Hematopoietic multipotent progenitor cell treated with erythropoietin and hydrocortisone succinate and interleukin-3 and kit ligand, for 4 days (in vitro differentiated cells): ENCODE measurements around the gene TYSND1.
"Not testable (repeated sequence)": the region's sequence is repeated elsewhere in the genome, so short reads cannot be mapped to it uniquely, and the experiment has no call there.

Source experiments
- DNase-seq: peaks from one replicate; pipeline ENCODE4 v3.0.0-alpha.2; 2015

Gene TYSND1

DNA sequence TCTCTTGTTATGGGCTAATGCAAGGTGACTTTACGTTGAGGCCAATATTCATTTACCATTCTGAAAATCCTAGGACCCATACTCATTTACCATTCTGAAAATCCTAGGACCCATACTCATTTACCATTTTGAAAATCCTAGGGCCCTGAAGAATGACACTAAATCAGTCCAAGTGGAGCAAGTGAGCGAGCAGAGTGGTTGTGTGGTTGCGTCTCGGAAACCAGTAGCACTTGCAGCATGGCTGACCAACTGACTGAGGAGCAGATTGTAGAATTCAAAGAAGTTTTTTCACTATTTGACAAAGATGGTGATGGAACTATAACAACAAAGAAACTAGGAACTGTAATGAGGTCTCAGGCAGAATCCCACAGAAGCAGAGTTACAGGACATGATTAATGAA is 16.9 kb upstream of the TYSND1 start:
- DNase-seq, result no peak

DNA sequence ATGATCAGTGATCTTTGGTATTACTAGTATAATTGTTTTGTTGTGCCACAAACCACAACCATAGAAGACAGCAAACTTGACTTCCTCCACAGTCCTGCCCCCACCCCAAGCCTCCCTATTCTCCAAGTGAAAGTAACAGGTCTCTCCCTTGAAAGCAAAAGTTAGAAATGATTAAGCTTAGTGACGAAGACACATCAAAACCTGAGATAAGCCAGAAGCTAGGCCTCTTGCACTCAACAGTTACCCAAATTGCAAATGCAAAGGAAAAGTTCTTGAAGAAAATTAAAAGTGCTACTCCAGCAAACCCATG is 16.3 kb upstream of the TYSND1 start:
- peak; percentile 46 for DNase-seq

GRCh38 chr10:70162151-70162891 is 15.8 kb upstream of the TYSND1 start:
- no peak for DNase-seq

- no peak for DNase-seq
Observed at GRCh38 chr10:70160798-70161197, 14.3 kb upstream of the TYSND1 start.

DNA sequence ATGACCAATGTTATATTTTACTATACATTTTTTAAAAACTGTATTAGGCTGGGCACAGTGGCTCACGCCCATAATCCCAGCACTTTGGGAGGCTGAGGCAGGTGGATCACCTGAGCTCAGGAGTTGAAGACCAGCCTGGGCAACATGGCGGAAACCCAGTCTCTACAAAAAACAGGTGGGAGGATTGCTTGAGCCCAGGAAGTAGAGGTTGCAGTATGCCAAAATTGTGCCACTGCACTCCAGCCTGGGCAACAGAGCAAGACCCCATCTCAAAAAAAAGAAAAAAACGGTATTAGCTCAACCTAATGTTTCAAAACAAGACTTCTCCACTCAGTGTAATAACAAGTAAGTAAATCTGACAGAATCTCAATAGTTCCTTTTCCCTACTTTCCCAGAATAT is 12.9 kb upstream of the TYSND1 start:
- DNase-seq, result not testable (repeated sequence)

DNA sequence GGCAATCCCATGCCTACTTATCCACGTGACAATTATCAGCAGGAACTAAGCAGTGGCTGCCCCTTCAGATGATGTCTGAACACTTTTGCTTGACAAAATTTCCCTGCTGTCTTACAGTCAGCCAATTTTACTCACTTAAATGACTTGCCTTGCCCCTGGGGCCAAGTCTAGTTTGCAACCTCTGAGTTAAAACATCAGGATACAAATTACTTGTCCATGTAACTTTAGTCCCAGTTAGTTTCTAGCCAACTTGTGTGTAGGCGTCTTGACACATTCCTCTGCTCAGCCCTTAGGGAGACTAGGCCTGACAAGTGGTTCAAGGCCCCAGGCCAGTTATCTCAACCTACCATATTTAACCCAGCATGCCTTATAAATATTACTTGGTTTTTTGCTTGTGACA is 11.6 kb upstream of the TYSND1 start:
- no peak for DNase-seq

GRCh38 chr10:70155255-70155838 is 8.8 kb upstream of the TYSND1 start:
- DNase-seq, result no peak

DNA sequence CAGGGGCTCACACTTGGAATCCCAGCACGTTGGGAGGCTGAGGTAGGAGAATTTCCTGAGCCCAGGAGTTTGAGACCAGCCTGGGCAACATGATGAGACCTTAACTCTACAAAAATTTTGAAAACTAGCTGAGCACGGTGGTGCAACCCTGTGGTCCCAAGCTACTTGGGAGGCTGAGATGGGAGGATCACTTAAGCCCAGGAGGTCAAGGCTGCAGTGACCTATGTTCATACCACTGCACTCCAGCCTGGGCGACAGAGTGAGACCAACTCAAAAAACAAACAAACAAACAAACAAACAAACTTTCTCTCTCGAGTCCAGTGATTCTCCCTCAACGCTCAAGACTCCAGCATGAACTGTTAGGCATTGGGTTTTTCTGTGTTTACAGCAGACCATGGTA is 2.0 kb upstream of the TYSND1 start:
- no peak for DNase-seq

GRCh38 chr10:70147259-70147625 is 742 bp upstream of the TYSND1 start:
- DNase-seq, result no peak

GRCh38 chr10:70145666-70146488 is 623 bp downstream of the TYSND1 start:
- peak; percentile 84 for DNase-seq

DNA sequence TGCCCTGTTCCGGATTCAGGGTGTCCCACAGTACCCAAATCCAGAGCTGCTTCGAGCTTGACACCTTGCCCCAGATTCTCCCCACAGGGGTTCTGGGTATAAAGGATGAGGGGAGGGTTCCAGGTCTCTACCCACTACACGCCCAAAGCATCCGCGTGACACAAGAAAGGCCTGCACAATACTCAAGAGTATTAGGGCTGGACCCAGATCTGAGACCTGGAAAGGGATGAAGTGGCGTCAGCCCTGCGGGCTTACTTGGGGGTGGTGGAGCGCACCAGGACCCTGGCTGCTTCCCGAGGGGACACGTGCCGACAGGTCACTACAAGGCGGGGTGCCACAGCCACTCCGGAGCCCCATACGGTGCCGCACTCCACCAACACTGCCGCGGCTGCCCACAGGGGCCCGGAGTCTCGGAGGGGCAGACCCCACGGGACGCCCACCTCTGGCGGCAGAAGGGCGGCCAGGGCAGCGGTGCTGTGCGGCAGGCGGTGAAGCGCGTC is 1.3 kb downstream of the TYSND1 start:
- no peak for DNase-seq

GRCh38 chr10:70144372-70145110 is 2.0 kb downstream of the TYSND1 start:
- no peak for DNase-seq

DNA sequence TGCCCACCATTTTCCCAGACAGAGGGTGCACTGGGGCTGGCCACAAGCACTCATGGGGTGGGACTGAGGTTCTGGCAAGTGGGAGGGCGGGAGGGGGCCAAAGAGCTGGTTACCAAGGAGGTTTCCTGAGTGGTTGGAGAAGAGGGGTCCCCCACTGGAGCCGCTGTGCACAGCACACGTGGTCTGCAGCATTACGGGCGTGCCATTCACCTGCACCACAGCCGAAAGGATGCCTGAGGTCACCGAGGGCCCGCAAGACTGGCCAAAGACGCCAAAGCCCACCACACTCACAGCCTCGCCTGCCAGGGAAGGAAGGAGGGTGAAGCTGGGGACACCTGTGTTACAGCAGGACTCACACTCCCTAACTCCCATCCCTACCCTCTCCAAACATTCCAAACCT is 3.9 kb downstream of the TYSND1 start:
- no peak for DNase-seq

GRCh38 chr10:70140297-70140696 is 6.2 kb downstream of the TYSND1 start:
- DNase-seq, result no peak

DNA sequence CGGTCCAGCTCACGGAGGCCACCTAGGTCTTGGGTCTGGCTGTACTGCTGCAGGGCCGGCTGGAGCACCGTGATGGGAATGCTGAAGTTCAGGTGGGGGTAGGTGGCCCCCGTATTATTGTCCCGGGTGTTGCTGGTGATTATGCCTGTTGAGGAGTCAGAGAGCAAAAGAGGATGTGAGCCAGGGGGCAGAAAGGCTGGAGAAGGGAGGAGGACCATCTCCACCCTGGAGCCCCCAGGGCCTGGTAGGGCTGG is 6.6 kb downstream of the TYSND1 start:
- DNase-seq, result no peak

DNA sequence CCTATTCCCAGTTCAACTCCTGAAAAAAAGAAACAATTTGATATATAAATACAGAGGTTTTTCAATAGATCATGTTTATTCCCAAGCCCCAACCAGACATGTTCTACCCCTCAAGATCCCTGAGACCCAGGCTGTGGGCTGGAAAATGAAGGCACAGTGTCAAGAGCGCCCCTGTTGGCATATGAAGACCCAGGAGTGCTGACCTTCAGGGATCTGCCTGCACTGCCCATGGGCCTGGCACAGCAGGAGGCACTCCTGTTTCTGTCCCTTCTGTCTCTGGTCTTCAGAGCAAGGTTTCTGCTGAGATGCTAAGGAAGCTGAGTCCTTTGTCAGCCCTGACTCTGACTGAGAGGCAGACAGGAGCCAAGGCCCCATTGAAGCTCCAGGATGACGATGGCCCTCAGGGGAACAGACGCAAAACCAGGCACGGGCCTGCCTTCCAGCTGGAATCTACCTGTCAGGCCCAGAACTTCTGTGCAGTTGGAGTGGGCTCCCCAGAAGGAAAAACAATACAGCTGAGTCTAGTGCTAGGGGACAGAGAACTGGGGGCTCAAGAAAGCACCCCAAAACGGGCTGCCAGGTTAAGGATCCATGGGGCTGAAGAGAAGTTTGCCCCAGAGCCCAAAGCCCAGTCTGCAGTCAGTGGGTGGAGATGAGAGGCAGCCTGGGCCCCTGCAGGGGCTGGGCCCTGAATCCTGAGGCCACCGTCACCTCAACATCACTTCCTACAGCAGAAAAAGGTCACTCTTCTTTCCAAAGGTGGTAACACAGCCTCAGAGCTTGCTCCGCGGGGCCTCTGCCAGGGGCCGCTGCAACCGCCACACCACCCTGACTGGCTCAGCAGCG is 7.1 kb downstream of the TYSND1 start:
- DNase-seq, result no peak

DNA sequence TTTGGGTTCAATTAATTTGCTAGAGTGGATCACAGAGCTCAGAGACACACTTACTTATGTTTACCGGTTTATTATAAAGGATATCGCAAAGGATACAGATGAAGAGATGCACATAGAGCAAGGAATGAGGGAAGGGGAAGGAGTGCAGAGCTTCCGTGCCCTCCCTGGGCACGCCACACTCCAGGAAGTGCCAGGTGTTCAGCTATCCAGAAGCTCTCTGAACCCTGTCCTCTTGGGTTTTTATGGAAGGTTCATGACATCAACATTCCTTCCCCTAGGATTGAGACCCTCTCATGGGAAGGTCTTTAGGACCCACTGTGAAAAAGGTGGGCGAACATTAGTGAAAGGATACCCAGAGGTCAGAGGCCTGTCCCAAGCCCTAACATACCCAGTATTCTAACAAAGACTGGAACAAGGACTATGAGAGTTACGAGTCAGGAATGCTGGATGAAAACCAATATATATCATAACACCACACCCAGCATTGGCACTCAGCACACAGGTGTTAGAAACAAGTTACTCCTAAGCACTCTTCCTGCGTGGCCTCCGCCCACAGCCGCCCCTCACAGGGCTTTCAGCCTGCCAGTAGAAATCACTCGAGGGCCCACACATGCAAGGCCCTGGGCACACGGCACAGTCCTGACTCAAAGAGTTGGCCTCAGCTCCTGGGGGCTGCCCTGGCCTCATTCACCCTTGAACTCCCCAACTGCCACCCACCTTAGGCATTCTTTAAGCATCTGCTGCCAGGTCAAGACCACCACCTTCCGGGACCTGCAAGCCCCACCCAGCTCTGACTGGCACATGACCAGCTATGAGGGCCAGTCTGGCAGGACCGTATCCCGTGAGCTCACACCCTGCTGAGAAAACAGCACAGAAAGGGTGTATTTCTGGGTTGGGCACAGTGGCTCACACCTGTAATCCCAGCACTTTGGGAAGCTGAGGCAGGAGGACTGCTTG is 8.3 kb downstream of the TYSND1 start:
- DNase-seq, result no peak

- DNase-seq, result peak; percentile 91
Observed at GRCh38 chr10:70137135-70137534, 9.4 kb downstream of the TYSND1 start.

GRCh38 chr10:70135684-70136083 is 10.8 kb downstream of the TYSND1 start:
- no peak for DNase-seq

GRCh38 chr10:70135046-70135445 is 11.5 kb downstream of the TYSND1 start:
- no peak for DNase-seq
